OCI-LY1 (cell line): Measurements from ENCODE around the gene PRDM8.

Experiments used
- EZH2 ChIP-seq: fragments of 200-600 bp; sonication (generic), shearing (Covaris generic); IDR thresholded peaks from 2 replicates; pipeline ENCODE4 v1.8.0; 2017; ENCODE audit warnings: borderline replicate concordance, mixed run types, mild to moderate bottlenecking, antibody characterized with exemption, low read length, moderate library complexity, mixed read lengths
- TF ChIP-seq, protein P1 (sequence below): fragments of 200-600 bp; sonication (generic), shearing (Covaris generic); IDR thresholded peaks from 2 replicates; pipeline ENCODE4 v1.5.1; 2017; ENCODE audit warnings: mild to moderate bottlenecking, antibody characterized with exemption, low read length, moderate library complexity, mixed read lengths

DNA sequence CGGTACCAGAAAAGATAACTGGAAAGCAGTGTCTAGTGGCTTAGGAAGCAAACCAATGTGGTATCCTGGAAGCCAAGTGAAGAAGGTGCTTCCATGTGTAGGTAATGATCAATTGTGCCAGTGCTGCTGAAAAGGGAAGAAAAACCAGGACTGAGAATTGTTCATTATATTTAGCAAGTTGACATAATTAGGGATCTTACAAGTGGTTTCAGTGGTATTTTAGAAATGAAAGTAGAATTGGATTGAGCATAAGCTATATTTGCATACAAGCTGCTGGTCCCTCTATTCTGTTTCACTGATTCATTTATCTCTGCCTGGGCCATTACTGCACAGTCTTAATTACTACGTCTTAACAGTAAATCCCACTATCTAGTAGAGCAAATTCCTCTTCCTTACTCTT lies 32.3 kb downstream of the PRDM8 start:
- TF ChIP-seq, protein P1, sequence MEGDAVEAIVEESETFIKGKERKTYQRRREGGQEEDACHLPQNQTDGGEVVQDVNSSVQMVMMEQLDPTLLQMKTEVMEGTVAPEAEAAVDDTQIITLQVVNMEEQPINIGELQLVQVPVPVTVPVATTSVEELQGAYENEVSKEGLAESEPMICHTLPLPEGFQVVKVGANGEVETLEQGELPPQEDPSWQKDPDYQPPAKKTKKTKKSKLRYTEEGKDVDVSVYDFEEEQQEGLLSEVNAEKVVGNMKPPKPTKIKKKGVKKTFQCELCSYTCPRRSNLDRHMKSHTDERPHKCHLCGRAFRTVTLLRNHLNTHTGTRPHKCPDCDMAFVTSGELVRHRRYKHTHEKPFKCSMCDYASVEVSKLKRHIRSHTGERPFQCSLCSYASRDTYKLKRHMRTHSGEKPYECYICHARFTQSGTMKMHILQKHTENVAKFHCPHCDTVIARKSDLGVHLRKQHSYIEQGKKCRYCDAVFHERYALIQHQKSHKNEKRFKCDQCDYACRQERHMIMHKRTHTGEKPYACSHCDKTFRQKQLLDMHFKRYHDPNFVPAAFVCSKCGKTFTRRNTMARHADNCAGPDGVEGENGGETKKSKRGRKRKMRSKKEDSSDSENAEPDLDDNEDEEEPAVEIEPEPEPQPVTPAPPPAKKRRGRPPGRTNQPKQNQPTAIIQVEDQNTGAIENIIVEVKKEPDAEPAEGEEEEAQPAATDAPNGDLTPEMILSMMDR = no peak
- no peak for TF ChIP-seq EZH2
